IPS DF 4.7 (cell line): ENCODE results near the gene ENPP3.
"Not testable (repeated sequence)": the region's sequence is repeated elsewhere in the genome, so short reads cannot be mapped to it uniquely, and the experiment has no call there.

Source experiments
- DNase-seq: peaks from one replicate; pipeline ENCODE4 v3.0.0-alpha.2; 2013; ENCODE audit warnings: low spot score; ENCODE audit errors: extremely low read depth

The ENPP3 gene

GRCh38 chr6:131736003-131736596 lies 99.0 kb downstream of the ENPP3 start:
- no peak for DNase-seq

- DNase-seq = no peak
Observed at GRCh38 chr6:131736811-131737210, 99.7 kb downstream of the ENPP3 start.

- DNase-seq = no peak
Observed at GRCh38 chr6:131739136-131739535, 102.0 kb downstream of the ENPP3 start.

- DNase-seq = no peak
Observed at GRCh38 chr6:131740161-131740560, 103.1 kb downstream of the ENPP3 start.

GRCh38 chr6:131741688-131742393 lies 104.7 kb downstream of the ENPP3 start:
- DNase-seq = no peak

GRCh38 chr6:131744432-131745287 lies 107.6 kb downstream of the ENPP3 start:
- DNase-seq = no peak

GRCh38 chr6:131745476-131745875 lies 108.4 kb downstream of the ENPP3 start:
- no peak for DNase-seq

GRCh38 chr6:131747821-131748353 lies 110.8 kb downstream of the ENPP3 start:
- no peak for DNase-seq

GRCh38 chr6:131749023-131749422 lies 111.9 kb downstream of the ENPP3 start:
- no peak for DNase-seq

GRCh38 chr6:131751012-131751715 lies 114.1 kb downstream of the ENPP3 start:
- not testable (repeated sequence) for DNase-seq

GRCh38 chr6:131754088-131754487 lies 117.0 kb downstream of the ENPP3 start:
- no peak for DNase-seq

- no peak for DNase-seq
Observed at GRCh38 chr6:131754715-131755567, 117.8 kb downstream of the ENPP3 start.

- no peak for DNase-seq
Observed at GRCh38 chr6:131755597-131755996, 118.5 kb downstream of the ENPP3 start.

- DNase-seq = no peak
Observed at GRCh38 chr6:131756039-131756438, 118.9 kb downstream of the ENPP3 start.

GRCh38 chr6:131758920-131759319 lies 121.8 kb downstream of the ENPP3 start:
- no peak for DNase-seq

- DNase-seq = no peak
Observed at GRCh38 chr6:131761060-131761761, 124.1 kb downstream of the ENPP3 start.

- DNase-seq = no peak
Observed at GRCh38 chr6:131761762-131762067, 124.6 kb downstream of the ENPP3 start.

- DNase-seq = no peak
Observed at GRCh38 chr6:131762984-131763383, 125.9 kb downstream of the ENPP3 start.

GRCh38 chr6:131763749-131764148 lies 126.6 kb downstream of the ENPP3 start:
- no peak for DNase-seq

- DNase-seq = no peak
Observed at GRCh38 chr6:131764350-131764749, 127.2 kb downstream of the ENPP3 start.
